ENCODE results near the gene KIAA0319L.

DNA sequence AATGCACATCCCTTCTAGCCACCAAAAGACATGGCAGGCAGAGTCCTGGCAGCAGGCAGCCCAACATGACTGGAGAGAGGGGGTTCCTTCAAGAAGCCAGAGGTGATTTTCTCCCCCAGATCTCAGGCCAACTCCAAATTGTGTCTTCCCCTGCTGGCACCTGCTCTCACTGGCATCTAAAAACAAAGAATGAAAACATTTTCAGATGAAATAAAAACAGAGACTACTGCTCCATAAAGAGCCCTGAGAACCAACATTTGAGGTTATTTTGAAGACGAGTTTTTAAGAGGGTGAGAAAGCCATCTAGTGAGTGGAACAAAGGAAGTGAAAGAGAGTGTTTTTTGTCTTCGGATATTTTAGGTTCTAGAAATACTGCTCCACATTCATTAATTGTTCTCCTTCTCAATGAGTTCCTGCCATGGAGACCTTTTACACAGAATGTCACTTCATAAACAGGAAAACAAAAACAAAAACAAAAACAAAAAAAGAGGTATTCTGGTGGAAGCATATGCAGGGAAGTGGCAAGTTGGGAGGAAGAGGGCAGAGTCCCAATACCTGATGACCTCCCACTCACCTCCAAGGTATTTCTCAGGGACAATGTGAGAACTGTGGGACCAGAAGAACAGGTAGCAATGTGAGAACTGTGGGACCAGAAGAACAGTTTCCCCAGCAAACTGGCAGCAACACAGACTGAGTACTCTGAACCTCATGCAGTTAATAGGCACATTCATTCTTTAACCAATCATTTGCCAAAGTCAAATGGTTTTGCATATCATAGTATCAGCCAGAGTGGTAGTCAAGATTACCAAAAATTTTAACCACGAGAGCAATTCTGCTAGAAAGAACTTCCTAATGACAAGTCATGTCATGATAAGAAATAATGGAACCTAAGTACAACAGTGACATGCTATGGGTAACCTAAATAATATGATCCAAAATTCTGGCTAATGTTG, 50.0 kb downstream of the KIAA0319L start:
- TF ChIP-seq, protein P1, sequence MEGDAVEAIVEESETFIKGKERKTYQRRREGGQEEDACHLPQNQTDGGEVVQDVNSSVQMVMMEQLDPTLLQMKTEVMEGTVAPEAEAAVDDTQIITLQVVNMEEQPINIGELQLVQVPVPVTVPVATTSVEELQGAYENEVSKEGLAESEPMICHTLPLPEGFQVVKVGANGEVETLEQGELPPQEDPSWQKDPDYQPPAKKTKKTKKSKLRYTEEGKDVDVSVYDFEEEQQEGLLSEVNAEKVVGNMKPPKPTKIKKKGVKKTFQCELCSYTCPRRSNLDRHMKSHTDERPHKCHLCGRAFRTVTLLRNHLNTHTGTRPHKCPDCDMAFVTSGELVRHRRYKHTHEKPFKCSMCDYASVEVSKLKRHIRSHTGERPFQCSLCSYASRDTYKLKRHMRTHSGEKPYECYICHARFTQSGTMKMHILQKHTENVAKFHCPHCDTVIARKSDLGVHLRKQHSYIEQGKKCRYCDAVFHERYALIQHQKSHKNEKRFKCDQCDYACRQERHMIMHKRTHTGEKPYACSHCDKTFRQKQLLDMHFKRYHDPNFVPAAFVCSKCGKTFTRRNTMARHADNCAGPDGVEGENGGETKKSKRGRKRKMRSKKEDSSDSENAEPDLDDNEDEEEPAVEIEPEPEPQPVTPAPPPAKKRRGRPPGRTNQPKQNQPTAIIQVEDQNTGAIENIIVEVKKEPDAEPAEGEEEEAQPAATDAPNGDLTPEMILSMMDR (IDR thresholded peaks at IDR 0.05), result no peak
- no peak for TF ChIP-seq POLR2AphosphoS5 (IDR thresholded peaks at IDR 0.05; ENCODE audit: low read depth, low read length)

Data from Panc1 (cell line).